SK-MEL-5 (cell line): Measurements from ENCODE around the gene IL11. TPM values are rescaled to one million over a fixed set of nuclear protein-coding genes. Genes with fewer than 3 reads are reported as not detected.
"Not testable (repeated sequence)": the region's sequence is repeated elsewhere in the genome, so short reads cannot be mapped to it uniquely, and the experiment has no call there.

Experiments
- DNase-seq: peaks from one replicate; pipeline ENCODE4 v3.0.0-alpha.2; 2016; ENCODE audit warnings: low read depth, low spot score
- in situ Hi-C: cut with HindIII; loops from 2 replicates; pipeline ENCODE4 v1.10.0; 2016; ENCODE audit warnings: low sequenced_read_pairs, high pct_unique_total_duplicates, low pct_unique_long_range_greater_than_20kb
- polyA plus RNA-seq, 2 experiments: library from polyadenylated mRNA; depleted of rRNA; stranded (reverse); fragments of >200 nt; gene quantifications; 2 replicates each; pipeline ENCODE4 v1.2.3, GENCODE V29; 2015
- total RNA-seq: library from RNA; depleted of rRNA; stranded (reverse); fragments of >200 nt; shearing (Covaris generic); gene quantifications from 2 replicates; pipeline ENCODE4 v1.2.3, GENCODE V29; 2014; rRNA removed

Gene IL11
- not detected in 2 replicates for total RNA-seq
- 0.23 TPM in 1 of 2 replicates, not detected in the other for polyA plus RNA-seq (2015; cell fraction: cytosol; rRNA removed)
- not detected in 2 replicates for polyA plus RNA-seq (2015; cell fraction: nucleus; rRNA removed)

- no peak for DNase-seq
- in situ Hi-C loops = no loop called here
Measured at GRCh38 chr19:55370305-55370988, at the start of gene IL11. IL11 (minus strand) TSS chr19:55370463; CDS start chr19:55370310, 153 bp downstream.

- in situ Hi-C loops = no loop called here
Measured at GRCh38 chr19:55419624-55420236, 49.5 kb upstream of the IL11 start.

GRCh38 chr19:55419103-55419502 is 48.8 kb upstream of the IL11 start:
- in situ Hi-C loops = no loop called here

More at GRCh38 chr19:55419624-55420236, 49.5 kb upstream of the IL11 start:
- DNase-seq = no peak

GRCh38 chr19:55418185-55418584 is 47.9 kb upstream of the IL11 start:
- in situ Hi-C loops = no loop called here
- DNase-seq = peak; percentile 88

More at GRCh38 chr19:55419103-55419502, 48.8 kb upstream of the IL11 start:
- no peak for DNase-seq

- DNase-seq = no peak
- in situ Hi-C loops = no loop called here
Measured at GRCh38 chr19:55410168-55410567, 39.9 kb upstream of the IL11 start.

- DNase-seq, in situ Hi-C loops: not testable (repeated sequence)
Measured at GRCh38 chr19:55409179-55409578, 38.9 kb upstream of the IL11 start.

- in situ Hi-C loops = no loop called here
Measured at GRCh38 chr19:55408533-55408872, 38.2 kb upstream of the IL11 start.

GRCh38 chr19:55407800-55408532 is 37.7 kb upstream of the IL11 start:
- in situ Hi-C loops = no loop called here
- peak; percentile 99 for DNase-seq

More at GRCh38 chr19:55408533-55408872, 38.2 kb upstream of the IL11 start:
- no peak for DNase-seq

- in situ Hi-C loops, DNase-seq: not testable (repeated sequence)
Measured at GRCh38 chr19:55407550-55407799, 37.2 kb upstream of the IL11 start, which contains the start of gene UBE2S. UBE2S (minus strand) TSS chr19:55407788; CDS start chr19:55407589, 199 bp downstream.

GRCh38 chr19:55406826-55407549 is 36.7 kb upstream of the IL11 start:
- DNase-seq = no peak
- in situ Hi-C loops = no loop called here

GRCh38 chr19:55406091-55406825 is 36.0 kb upstream of the IL11 start:
- no peak for DNase-seq
- in situ Hi-C loops = no loop called here

GRCh38 chr19:55405638-55406037 is 35.4 kb upstream of the IL11 start:
- in situ Hi-C loops = no loop called here
- no peak for DNase-seq

- no peak for DNase-seq
Measured at GRCh38 chr19:55402509-55402908, 32.2 kb upstream of the IL11 start.

GRCh38 chr19:55401390-55401789 is 31.1 kb upstream of the IL11 start:
- DNase-seq, in situ Hi-C loops: not testable (repeated sequence)

More at GRCh38 chr19:55402509-55402908, 32.2 kb upstream of the IL11 start:
- in situ Hi-C loops = no loop called here

GRCh38 chr19:55400281-55401087 is 30.2 kb upstream of the IL11 start:
- DNase-seq = no peak
- in situ Hi-C loops = no loop called here

- no peak for DNase-seq
- in situ Hi-C loops = no loop called here
Measured at GRCh38 chr19:55398200-55398925, 28.1 kb upstream of the IL11 start.
